ENCODE results near the gene SHTN1. TPM values are rescaled to one million over a fixed set of nuclear protein-coding genes. Genes with fewer than 3 reads are reported as not detected.

Gene SHTN1
- total RNA-seq, 2 donors from 2014 or later, result 24.7 to 37.1 TPM

- H3K36me3 ChIP-seq (replicated peaks in 1 of 2; ENCODE audit: insufficient read depth in 1 of 2, low read depth in 2 of 2), result no peaks in the 10 kb centered on the region
- H3K4me1 ChIP-seq, result peaks cover 12% of the 10 kb centered on the region
- no peak overlapping the region for H3K4me3 ChIP-seq
- H3K9me3 ChIP-seq, result no peaks in the 10 kb centered on the region
- DNase-seq (no peak), ATAC-seq (no peak)
- intact Hi-C loops (cut with DNase I), result no loop called here
- TF ChIP-seq POLR2A (IDR thresholded peaks at IDR 0.05) (no peak), CTCF (IDR thresholded peaks at IDR 0.05) (no peak)
- H3K27ac ChIP-seq, result no peak overlapping the region
- H3K27me3 ChIP-seq, result no peaks in the 10 kb centered on the region
- WGBS, 2 donors, result 50 to 79% methylated on average over 11 of the region's 11 CpGs
These were observed 111.9 kb downstream of the SHTN1 start for GRCh38 chr10:116892907-116893685.

- H3K4me1 ChIP-seq, result peaks cover 13% of the 10 kb centered on the region
- H3K27me3 ChIP-seq, result no peaks in the 10 kb centered on the region
- H3K4me3 ChIP-seq, result no peak overlapping the region
- no peak overlapping the region for H3K27ac ChIP-seq
- H3K9me3 ChIP-seq, result no peaks in the 10 kb centered on the region
- ATAC-seq (no peak), DNase-seq (peak in 1 of 4 donors; percentile 20)
- TF ChIP-seq POLR2A (IDR thresholded peaks at IDR 0.05) (no peak), CTCF (IDR thresholded peaks at IDR 0.05) (no peak)
- H3K36me3 ChIP-seq (replicated peaks in 1 of 2; ENCODE audit: insufficient read depth in 1 of 2, low read depth in 2 of 2), result no peaks in the 10 kb centered on the region
- intact Hi-C loops (cut with DNase I), result no loop called here
- 52 to 83% methylated on average over 7 of the region's 7 CpGs for WGBS, 2 donors
These were observed 113.8 kb downstream of the SHTN1 start for GRCh38 chr10:116891208-116891607.

- WGBS, 2 donors, result 87 to 92% methylated on average over 3 of the region's 3 CpGs
- DNase-seq, result no peak
- H3K27me3 ChIP-seq, result no peaks in the 10 kb centered on the region
- intact Hi-C loops (cut with DNase I), result no loop called here
- H3K9me3 ChIP-seq, result no peaks in the 10 kb centered on the region
- H3K36me3 ChIP-seq (replicated peaks in 1 of 2; ENCODE audit: insufficient read depth in 1 of 2, low read depth in 2 of 2), result peaks cover 0 to 4% of the 10 kb centered on the region in 2 donors
- ATAC-seq, result no peak
- H3K4me1 ChIP-seq, result peaks cover 13% of the 10 kb centered on the region
- H3K27ac ChIP-seq, result peak overlapping the region in 3 of 4 donors; percentile 33 to 35 (median 34)
- TF ChIP-seq POLR2A (IDR thresholded peaks at IDR 0.05) (no peak), CTCF (IDR thresholded peaks at IDR 0.05) (no peak)
- no peak overlapping the region for H3K4me3 ChIP-seq
These were observed 115.9 kb downstream of the SHTN1 start for GRCh38 chr10:116889066-116889465.

- H3K36me3 ChIP-seq (replicated peaks in 1 of 2; ENCODE audit: insufficient read depth in 1 of 2, low read depth in 2 of 2), result peaks cover 0 to 4% of the 10 kb centered on the region in 2 donors
- WGBS, 2 donors, result 49 to 61% methylated on average over 7 of the region's 7 CpGs
- intact Hi-C loops (cut with DNase I), result no loop called here
- peak; percentile 66 to 76 (median 72) for DNase-seq
- peak; percentile 94 for ATAC-seq
- H3K27me3 ChIP-seq, result no peaks in the 10 kb centered on the region
- no peak overlapping the region for H3K4me3 ChIP-seq
- H3K9me3 ChIP-seq, result no peaks in the 10 kb centered on the region
- peaks cover 13% of the 10 kb centered on the region for H3K4me1 ChIP-seq
- H3K27ac ChIP-seq, result peak overlapping the region in 3 of 4 donors; percentile 33 to 35 (median 34)
- TF ChIP-seq POLR2A (IDR thresholded peaks at IDR 0.05) (no peak), CTCF (IDR thresholded peaks at IDR 0.05) (no peak)
These were observed 116.5 kb downstream of the SHTN1 start for GRCh38 chr10:116888380-116889055.
